ENCODE measurements around the gene C11orf97.

DNA sequence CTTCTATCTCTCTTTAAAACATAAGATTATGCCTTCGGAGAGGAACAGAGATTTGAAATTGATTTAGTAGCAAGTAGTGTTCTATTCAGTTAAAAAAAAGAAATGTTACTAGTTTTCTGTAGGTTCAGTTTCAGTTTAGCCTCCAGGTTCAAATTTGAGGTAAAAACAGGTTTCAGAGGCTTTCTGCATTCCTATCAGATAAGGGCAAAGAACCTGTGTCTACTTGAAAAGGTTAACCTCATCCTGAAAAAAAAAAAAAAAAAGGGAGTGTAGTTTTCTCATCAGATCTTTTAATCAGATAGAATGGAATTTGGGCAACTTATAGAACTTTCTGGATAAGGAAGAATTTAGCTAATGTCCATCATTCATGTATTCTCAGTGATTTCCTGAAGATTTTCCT is 12.1 kb downstream of the C11orf97 start:
- TF ChIP-seq GATA2 (IDR thresholded peaks at IDR 0.05; ENCODE audit: low read depth, low read length) (no peak), GATA3 (IDR thresholded peaks at IDR 0.05; ENCODE audit: low read depth, low read length) (no peak)
